Osteocyte (in vitro differentiated cells): Measurements from ENCODE around the gene ZNF214. TPM values are rescaled to one million over a fixed set of nuclear protein-coding genes. Genes with fewer than 3 reads are reported as not detected.
"Not testable (repeated sequence)": the region's sequence is repeated elsewhere in the genome, so short reads cannot be mapped to it uniquely, and the experiment has no call there.

Experiments used
- DNase-seq: peaks from one replicate; pipeline ENCODE4 v3.0.0; 2021; ENCODE audit warnings: mixed read lengths; ENCODE audit not compliant: unreplicated experiment; ENCODE audit errors: extremely low spot score
- H3K27ac Mint-ChIP-seq: one replicate; pipeline ENCODE4 v1.8.0; 2021; ENCODE audit warnings: mild to moderate bottlenecking, mixed read lengths; ENCODE audit not compliant: unreplicated experiment
- H3K27me3 Mint-ChIP-seq: one replicate; pipeline ENCODE4 v1.8.0; 2021; ENCODE audit warnings: mixed read lengths; ENCODE audit not compliant: unreplicated experiment
- H3K36me3 Mint-ChIP-seq: one replicate; pipeline ENCODE4 v1.8.0; 2021; ENCODE audit warnings: mixed read lengths; ENCODE audit not compliant: unreplicated experiment
- H3K4me1 Mint-ChIP-seq: one replicate; pipeline ENCODE4 v1.8.0; 2021; ENCODE audit warnings: mixed read lengths; ENCODE audit not compliant: unreplicated experiment
- H3K4me3 Mint-ChIP-seq: one replicate; pipeline ENCODE4 v1.8.0; 2021; ENCODE audit warnings: mild to moderate bottlenecking, moderate library complexity, mixed read lengths; ENCODE audit not compliant: unreplicated experiment
- H3K9me3 Mint-ChIP-seq: one replicate; pipeline ENCODE4 v1.8.0; 2021; ENCODE audit warnings: mixed read lengths; ENCODE audit not compliant: unreplicated experiment
- total RNA-seq: library from RNA; stranded (reverse); gene quantifications from 2 replicates; pipeline ENCODE4 v1.2.1, GENCODE V29; 2021
- TF ChIP-seq, protein P1 (sequence below): fragments of 200-600 bp; sonication (generic); IDR thresholded peaks from 2 replicates; pipeline ENCODE4 v1.5.0; 2021; ENCODE audit warnings: antibody characterized with exemption, mild to moderate bottlenecking, moderate library complexity

ZNF214 gene
- total RNA-seq, 1 donor from 2014 or later: 2.3 TPM

DNA sequence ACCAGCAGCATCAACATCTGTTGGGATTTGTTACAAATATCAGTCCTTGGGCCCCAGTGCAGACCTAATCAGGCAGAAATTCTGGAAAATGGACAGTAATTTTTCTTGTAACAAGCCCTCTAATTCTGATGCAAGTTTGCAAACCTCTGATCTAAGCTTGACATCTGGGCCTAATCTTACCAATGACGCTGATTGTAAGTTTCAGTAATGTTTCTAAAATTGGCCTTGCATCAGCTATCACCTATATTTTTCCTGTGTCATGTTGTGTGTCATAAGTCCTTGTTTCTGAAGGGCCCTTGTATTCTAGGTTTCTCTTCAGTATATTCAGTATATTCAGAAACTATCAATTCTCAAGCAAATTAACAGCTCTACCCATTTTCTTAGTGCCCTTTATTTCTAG, 57.5 kb downstream of the ZNF214 start:
- Mint-ChIP-seq H3K4me1 (no peaks in the 10 kb centered on the region), H3K9me3 (no peaks in the 10 kb centered on the region), H3K27ac (no peak overlapping the region), H3K27me3 (no peaks in the 10 kb centered on the region), H3K4me3 (no peak overlapping the region), H3K36me3 (no peaks in the 10 kb centered on the region)
- TF ChIP-seq, protein P1, sequence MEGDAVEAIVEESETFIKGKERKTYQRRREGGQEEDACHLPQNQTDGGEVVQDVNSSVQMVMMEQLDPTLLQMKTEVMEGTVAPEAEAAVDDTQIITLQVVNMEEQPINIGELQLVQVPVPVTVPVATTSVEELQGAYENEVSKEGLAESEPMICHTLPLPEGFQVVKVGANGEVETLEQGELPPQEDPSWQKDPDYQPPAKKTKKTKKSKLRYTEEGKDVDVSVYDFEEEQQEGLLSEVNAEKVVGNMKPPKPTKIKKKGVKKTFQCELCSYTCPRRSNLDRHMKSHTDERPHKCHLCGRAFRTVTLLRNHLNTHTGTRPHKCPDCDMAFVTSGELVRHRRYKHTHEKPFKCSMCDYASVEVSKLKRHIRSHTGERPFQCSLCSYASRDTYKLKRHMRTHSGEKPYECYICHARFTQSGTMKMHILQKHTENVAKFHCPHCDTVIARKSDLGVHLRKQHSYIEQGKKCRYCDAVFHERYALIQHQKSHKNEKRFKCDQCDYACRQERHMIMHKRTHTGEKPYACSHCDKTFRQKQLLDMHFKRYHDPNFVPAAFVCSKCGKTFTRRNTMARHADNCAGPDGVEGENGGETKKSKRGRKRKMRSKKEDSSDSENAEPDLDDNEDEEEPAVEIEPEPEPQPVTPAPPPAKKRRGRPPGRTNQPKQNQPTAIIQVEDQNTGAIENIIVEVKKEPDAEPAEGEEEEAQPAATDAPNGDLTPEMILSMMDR: no peak
- no peak for DNase-seq

DNA sequence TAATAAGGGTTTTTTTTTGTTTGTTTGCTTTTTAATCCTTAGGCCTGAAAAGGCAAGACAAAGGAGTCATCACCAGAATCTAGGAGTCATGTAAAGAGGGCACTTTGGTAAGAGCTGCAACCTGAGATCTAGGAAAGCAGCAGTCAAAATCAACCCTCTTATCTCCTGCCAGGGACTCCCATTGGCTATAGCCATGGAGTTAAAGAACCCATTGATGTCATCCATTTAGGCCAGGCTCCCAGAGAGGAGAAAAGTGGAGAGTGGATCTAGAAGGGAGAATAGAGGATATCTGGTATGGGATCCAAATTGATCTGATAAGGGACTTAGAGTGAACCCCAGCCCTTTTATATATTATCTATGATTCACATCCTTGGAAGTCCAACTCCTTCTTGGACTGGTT, 58.0 kb downstream of the ZNF214 start:
- DNase-seq: no peak
- TF ChIP-seq, protein P1: no peak
- Mint-ChIP-seq H3K36me3 (no peaks in the 10 kb centered on the region), H3K27ac (no peak overlapping the region), H3K4me1 (no peaks in the 10 kb centered on the region), H3K4me3 (no peak overlapping the region), H3K9me3 (no peaks in the 10 kb centered on the region), H3K27me3 (no peaks in the 10 kb centered on the region)

DNA sequence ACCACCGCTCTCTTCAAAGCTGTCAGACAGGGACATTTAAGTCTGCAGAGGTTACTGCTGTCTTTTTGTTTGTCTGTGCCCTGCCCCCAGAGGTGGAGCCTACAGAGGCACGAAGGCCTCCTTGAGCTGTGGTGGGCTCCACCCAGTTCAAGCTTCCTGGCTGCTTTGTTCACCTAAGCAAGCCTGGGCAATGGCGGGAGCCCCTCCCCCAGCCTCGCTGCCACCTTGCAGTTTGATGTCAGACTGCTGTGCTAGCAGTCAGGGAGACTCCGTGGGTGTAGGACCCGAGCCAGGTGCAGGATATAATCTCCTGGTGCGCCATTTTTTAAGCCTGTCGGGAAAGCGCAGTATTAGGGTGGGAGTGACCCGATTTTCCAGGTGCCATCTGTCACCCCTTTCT, 65.9 kb downstream of the ZNF214 start:
- H3K4me1 Mint-ChIP-seq, H3K27ac Mint-ChIP-seq, H3K27me3 Mint-ChIP-seq, H3K4me3 Mint-ChIP-seq, H3K36me3 Mint-ChIP-seq, H3K9me3 Mint-ChIP-seq, DNase-seq: not testable (repeated sequence)

Other genes with a start within 250 kb of the ZNF214 start
- gene OR2AG2, start 248.4 kb downstream of the ZNF214 start, total RNA-seq: 0.08 TPM in 1 of 2 replicates, not detected in the other
- not detected in 2 replicates for gene OR2AG1, start 237.3 kb downstream of the ZNF214 start, total RNA-seq
- 0.08 TPM in 1 of 2 replicates, not detected in the other for gene OR6A2, start 220.7 kb downstream of the ZNF214 start, total RNA-seq
- not detected in 2 replicates for gene OR10A5, start 174.7 kb downstream of the ZNF214 start, total RNA-seq
- not detected in 2 replicates for gene OR10A2, start 157.3 kb downstream of the ZNF214 start, total RNA-seq
- gene OR10A4, start 143.7 kb downstream of the ZNF214 start, total RNA-seq: not detected in 2 replicates
- 0.34 TPM in 1 of 2 replicates, not detected in the other for gene OR2D2, start 127.8 kb downstream of the ZNF214 start, total RNA-seq
- gene OR2D3, start 99.3 kb downstream of the ZNF214 start, total RNA-seq: not detected in 2 replicates
- gene ZNF215, start 93.9 kb downstream of the ZNF214 start, total RNA-seq: 1.8 and 2.7 TPM in 2 replicates
- not detected in 2 replicates for gene NLRP14, start 133 bp upstream of the ZNF214 start, total RNA-seq
- gene RBMXL2, start 68.7 kb upstream of the ZNF214 start, total RNA-seq: not detected in 2 replicates
- 0.40 and 0.63 TPM in 2 replicates for gene SYT9, start 231.6 kb upstream of the ZNF214 start, total RNA-seq